A549 (cell line): ENCODE measurements around the gene MARCHF10. TPM values are rescaled to one million over a fixed set of nuclear protein-coding genes. Genes with fewer than 3 reads are reported as not detected.
A peak's percentile ranks its signal among the peaks of the same experiment; 100 is the strongest.

Experiments
- ATAC-seq, 2 experiments: fragments of 200-7000 bp in 1 of 2; fragments of >200 bp in 1 of 2; cut with Nextera tagmentation in 1 of 2; cut with Tn5 transposase in 1 of 2; 3 replicates each; pipeline versions ENCODE4 v1.8.0 to v1.9.1; 2018 to 2020; ENCODE audit warnings: mild to moderate bottlenecking in 1 of 2, moderate library complexity in 1 of 2
- CTCF ChIA-PET: fragments of 300-600 bp; sonication (Branson Sonifier 250); formaldehyde crosslinking; extraction: SDS; loops from one replicate; lab custom pipeline; 2021; ENCODE audit warnings: antibody characterized with exemption, inconsistent platforms; lab: Yijun Ruan, JAX
- POLR2A ChIA-PET: fragments of 350-600 bp; formaldehyde crosslinking; extraction: SDS; loops from one replicate; lab custom pipeline; 2021; ENCODE audit warnings: antibody characterized with exemption, inconsistent platforms; lab: Yijun Ruan, JAX
- DNase-seq, 2 experiments: peaks; one replicate each; pipeline versions ENCODE4 v3.0.0 to v3.0.0-alpha.2; 2011 to 2016; ENCODE audit warnings: low read depth in 1 of 2, low spot score in 1 of 2
- FAIRE-seq: peaks from 2 replicates; lab custom pipeline; 2011; peaks lifted over from hg19 to GRCh38; lab: Jason Lieb, UNC
- H3K27ac ChIP-seq, 2 experiments: fragments of >200 bp; sonication (Bioruptor Twin); formaldehyde crosslinking; 3 replicates each; pipeline ENCODE4 v1.5.1; 2016 to 2017
- H3K4me1 ChIP-seq: fragments of >200 bp; sonication (Bioruptor Twin); formaldehyde crosslinking; 3 replicates; pipeline ENCODE4 v1.6.1; 2016
- H3K4me2 ChIP-seq: fragments of >200 bp; sonication (Bioruptor Twin); formaldehyde crosslinking; 3 replicates; pipeline ENCODE4 v1.6.1; 2016
- H3K4me3 ChIP-seq: fragments of >200 bp; sonication (Bioruptor Twin); formaldehyde crosslinking; 3 replicates; pipeline ENCODE4 v1.5.1; 2016
- H3K9me3 ChIP-seq: fragments of >200 bp; sonication (Bioruptor Twin); formaldehyde crosslinking; 3 replicates; pipeline ENCODE4 v1.6.1; 2016
- ATOH8 ChIP-seq: fragments of 250-450 bp; sonication (Bioruptor Pico); IDR thresholded peaks from 2 replicates; pipeline ENCODE4 v1.5.0; 2020; ENCODE audit warnings: low read depth, mild to moderate bottlenecking, moderate library complexity
- CBX2 ChIP-seq: fragments of 200-600 bp; sonication (generic); IDR thresholded peaks from 2 replicates; pipeline ENCODE4 v1.6.1; 2016; ENCODE audit warnings: low read depth, mild to moderate bottlenecking, borderline replicate concordance
- CBX8 ChIP-seq: fragments of 200-600 bp; sonication (generic); IDR thresholded peaks from 2 replicates; pipeline ENCODE4 v1.6.1; 2016
- CHD2 ChIP-seq: fragments of 150-350 bp; IDR thresholded peaks from 2 replicates; pipeline ENCODE4 v1.6.1; 2014; ENCODE audit warnings: low read length; ENCODE audit not compliant: partially characterized antibody
- CHD4 ChIP-seq: fragments of 200-600 bp; sonication (generic); IDR thresholded peaks from 2 replicates; pipeline ENCODE4 v1.6.1; 2016; ENCODE audit warnings: antibody characterized with exemption, mild to moderate bottlenecking, borderline replicate concordance
- EHF ChIP-seq: fragments of 250-450 bp; sonication (Bioruptor Pico); IDR thresholded peaks from 2 replicates; pipeline ENCODE4 v1.5.0; 2020; ENCODE audit warnings: mild to moderate bottlenecking
- EP300 ChIP-seq, 2 experiments: fragments of >200 bp; sonication (Bioruptor Twin); formaldehyde crosslinking; IDR thresholded peaks; 2 replicates in 1 of 2; 3 replicates in 1 of 2; pipeline ENCODE4 v1.6.1; 2016 to 2017
- FOSB ChIP-seq: fragments of 250-450 bp; sonication (Bioruptor Pico); IDR thresholded peaks from 2 replicates; pipeline ENCODE4 v1.5.0; 2020; ENCODE audit warnings: mild to moderate bottlenecking, moderate library complexity
- FOSL2 ChIP-seq, 2 experiments: fragments of 450-650 bp in 1 of 2; fragments of >200 bp in 1 of 2; sonication (Bioruptor Twin) in 1 of 2; formaldehyde crosslinking; IDR thresholded peaks; 2 replicates each; pipeline versions ENCODE4 v1.5.0 to v1.6.1; 2016 to 2020; ENCODE audit warnings: mild to moderate bottlenecking in 1 of 2, moderate library complexity in 1 of 2
- GATA3 ChIP-seq: IDR thresholded peaks from 2 replicates; pipeline ENCODE4 v1.6.1; 2012; ENCODE audit warnings: borderline replicate concordance
- HEYL ChIP-seq: fragments of 250-450 bp; sonication (Bioruptor Pico); IDR thresholded peaks from 2 replicates; pipeline ENCODE4 v1.8.0; 2021; ENCODE audit warnings: mild to moderate bottlenecking, moderate library complexity
- HOXB13 ChIP-seq: fragments of 250-450 bp; sonication (Bioruptor Pico); IDR thresholded peaks from 2 replicates; pipeline ENCODE4 v1.5.0; 2020; ENCODE audit warnings: low read depth, mild to moderate bottlenecking, moderate library complexity
- HOXB5 ChIP-seq: fragments of 250-450 bp; sonication (Bioruptor Pico); IDR thresholded peaks from 2 replicates; pipeline ENCODE4 v1.5.0; 2020; ENCODE audit warnings: mild to moderate bottlenecking, moderate library complexity
- JUN ChIP-seq, 2 experiments: fragments of >200 bp; sonication (Bioruptor Twin); formaldehyde crosslinking; IDR thresholded peaks; 2 replicates in 1 of 2; 3 replicates in 1 of 2; pipeline ENCODE4 v1.6.1; 2016 to 2017
- JUNB ChIP-seq: fragments of >200 bp; sonication (Bioruptor Twin); formaldehyde crosslinking; IDR thresholded peaks from 2 replicates; pipeline ENCODE4 v1.6.1; 2016
- KDM5A ChIP-seq: fragments of 200-600 bp; sonication (generic); IDR thresholded peaks from 2 replicates; pipeline ENCODE4 v1.6.1; 2016; ENCODE audit warnings: antibody characterized with exemption, mild to moderate bottlenecking
- MAFK ChIP-seq: fragments of 450-650 bp; IDR thresholded peaks from 2 replicates; pipeline ENCODE4 v1.6.1; 2014; ENCODE audit not compliant: partially characterized antibody
- MAZ ChIP-seq: fragments of 150-350 bp; IDR thresholded peaks from 2 replicates; pipeline ENCODE4 v1.6.1; 2014; ENCODE audit warnings: antibody characterized with exemption, low read depth, low read length, borderline replicate concordance
- NPAS2 ChIP-seq: fragments of 250-450 bp; sonication (Bioruptor Pico); IDR thresholded peaks from 2 replicates; pipeline ENCODE4 v1.8.0; 2022; ENCODE audit warnings: mild to moderate bottlenecking, moderate library complexity, borderline replicate concordance
- NR3C1 ChIP-seq: fragments of >200 bp; sonication (Bioruptor Twin); formaldehyde crosslinking; IDR thresholded peaks from 3 replicates; pipeline ENCODE4 v1.6.1; 2017
- PBX3 ChIP-seq: IDR thresholded peaks from 2 replicates; pipeline ENCODE4 v1.6.1; 2012
- RAD21 ChIP-seq, 2 experiments: fragments of >200 bp in 1 of 2; sonication (Bioruptor Twin) in 1 of 2; formaldehyde crosslinking in 1 of 2; IDR thresholded peaks in 1 of 2; conservative IDR thresholded peaks in 1 of 2; 2 replicates in 1 of 2; 3 replicates in 1 of 2; pipeline ENCODE4 v1.6.1; 2012 to 2018; ENCODE audit warnings: inconsistent platforms in 1 of 2
- RCOR1 ChIP-seq: fragments of 150-350 bp; IDR thresholded peaks from 2 replicates; pipeline ENCODE4 v1.6.1; 2014; ENCODE audit warnings: antibody characterized with exemption, low read length, low read depth
- RNF2 ChIP-seq: fragments of 200-600 bp; sonication (generic); IDR thresholded peaks from 2 replicates; pipeline ENCODE4 v1.6.1; 2016; ENCODE audit warnings: low read depth, mild to moderate bottlenecking, antibody characterized with exemption, moderate library complexity, borderline replicate concordance
- TFCP2L1 ChIP-seq: fragments of 250-450 bp; sonication (Bioruptor Pico); IDR thresholded peaks from 2 replicates; pipeline ENCODE4 v1.5.0; 2021; ENCODE audit warnings: mild to moderate bottlenecking
- WGBS: methylation state at CpG from one replicate; pipeline ENCODE4 v1.1.6; 2017; ENCODE audit errors: missing lambda C conversion rate; 5-methylcytosine and 5-hydroxymethylcytosine counted together
- polyA plus RNA-seq, 4 experiments: library from polyadenylated mRNA; depleted of rRNA in 3 of 4; stranded (reverse); fragments of >200 nt; fragmentation: RNase III in 1 of 4; extraction: RNeasy Plus Mini Kit Qiagen cat#74134 plus additional on column Dnase treatment in 1 of 4; gene quantifications; 2 replicates in 3 of 4; 3 replicates in 1 of 4; pipeline ENCODE4 v1.2.3, GENCODE V29; 2011 to 2017
- TF ChIP-seq, protein P1 (sequence below): fragments of >200 bp; sonication (Bioruptor Twin); formaldehyde crosslinking; IDR thresholded peaks from 3 replicates; pipeline ENCODE4 v1.6.1; 2016
- TF ChIP-seq, protein P2 (sequence below): IDR thresholded peaks from 2 replicates; pipeline ENCODE4 v1.6.1; 2012; ENCODE audit warnings: low read depth, borderline replicate concordance
- TF ChIP-seq, protein P3 (sequence below): IDR thresholded peaks from 2 replicates; pipeline ENCODE4 v1.6.1; 2012

The MARCHF10 gene
- polyA plus RNA-seq, 2 of the 4 experiments (the other 2 are of a cell fraction): 0.43 to 0.57 TPM

DNA sequence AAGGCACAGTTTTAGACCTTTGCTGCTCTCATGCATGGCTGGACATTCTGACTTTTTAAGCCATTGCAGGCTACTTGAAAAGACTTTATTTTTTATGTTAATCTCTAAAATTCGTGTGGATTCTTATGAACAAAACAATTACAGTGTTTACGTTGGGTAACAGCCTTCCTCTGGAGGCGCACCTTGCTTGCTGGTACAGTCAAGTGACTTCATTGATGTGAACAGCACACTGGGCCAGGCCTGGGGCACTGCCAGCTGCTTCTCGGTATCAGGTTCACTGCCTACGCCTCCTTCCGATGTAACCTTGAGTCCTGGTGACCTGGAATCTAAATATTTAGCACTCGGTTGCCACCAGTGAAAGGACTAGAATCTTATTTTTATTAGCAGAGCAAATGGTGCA, 27.8 kb downstream of the MARCHF10 start:
- peak overlapping the region; percentile 66; the same call in 2 of the 3 replicates for H3K4me2 ChIP-seq
- no peak for FAIRE-seq

DNA sequence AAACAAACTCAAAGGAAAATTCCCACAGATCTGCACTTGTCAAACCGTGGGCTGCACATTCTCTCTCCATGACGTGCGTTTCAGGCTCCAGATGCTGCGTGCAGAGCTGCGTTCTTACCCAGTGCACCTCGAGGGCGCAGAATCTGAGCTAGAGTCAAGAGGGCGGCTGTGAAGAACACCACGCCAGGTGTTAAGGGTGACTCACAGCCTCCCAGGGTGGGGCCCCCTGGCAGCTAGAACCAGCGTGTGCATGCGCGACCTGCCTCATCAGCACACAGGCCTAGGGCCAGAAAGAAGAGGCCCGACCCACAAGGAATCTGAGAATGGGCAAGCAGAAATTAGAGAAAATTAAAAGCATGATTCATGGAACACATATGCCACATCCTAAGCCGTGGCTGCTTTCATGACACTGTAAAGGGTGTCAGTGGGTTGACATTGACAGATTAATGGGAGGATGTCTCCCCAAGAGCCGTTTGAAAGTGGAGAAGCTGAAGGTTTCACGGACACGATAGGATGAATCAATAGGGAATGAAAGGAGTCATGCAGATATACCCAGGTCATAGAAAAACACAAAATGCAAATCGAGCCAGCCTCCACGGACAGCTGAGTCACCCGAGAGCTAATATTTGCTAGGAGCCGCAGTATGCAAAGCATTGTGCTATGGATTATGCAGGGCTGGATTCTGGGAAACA, 29.0 kb downstream of the MARCHF10 start:
- H3K27ac ChIP-seq: peak overlapping the region; percentile 75 to 85
- FAIRE-seq: peak; percentile 74
- no peak overlapping the region for H3K4me3 ChIP-seq
- peaks cover 44% of the 10 kb centered on the region for H3K4me1 ChIP-seq
- ChIA-PET POLR2A (interaction anchor here (0.6 to 2.8 kb wide), 7 partner anchors 12 to 189 kb away, joined by 3 to 14 read pairs (median 4); partner anchors contain the start of gene TANC2), CTCF (interaction anchor here (0.6 to 2.6 kb wide), 16 partner anchors 12 to 635 kb away, joined by 3 to 12 read pairs (median 4); partner anchors contain the start of gene TANC2)
- peak; percentile 68 to 92 for DNase-seq
- 8% methylated on average over 21 of the region's 21 CpGs for WGBS
- peaks cover 10% of the 10 kb centered on the region; the same call in 2 of the 3 replicates for H3K9me3 ChIP-seq
- H3K4me2 ChIP-seq: peak overlapping the region; percentile 66
- peak; percentile 89 to 91 for ATAC-seq
- TF ChIP-seq RNF2 (no peak), RCOR1 (no peak), JUNB (peak; percentile 60), CHD2 (no peak), EP300 (IDR thresholded peaks at IDR 0.05) (peak in 1 of 2 experiments; percentile 47; a peak in 1 of 5 replicates), FOSL2 (IDR thresholded peaks at IDR 0.05) (peak; percentile 64), FOSL2 (CRISPR knock-in tag; IDR thresholded peaks at IDR 0.05) (peak; percentile 88), RAD21 (conservative IDR thresholded peaks at IDR 0.05 in 1 of 2, IDR thresholded peaks at IDR 0.05 in 1 of 2) (peak in 1 of 2 experiments; percentile 14; a peak in 1 of 5 replicates), EHF (no peak; the same call in 1 of the 2 replicates), NPAS2 (CRISPR knock-in tag) (no peak), MAFK (peak; percentile 58), TFCP2L1 (0 out of 2 replicates have a peak, but pooled peaks have one; percentile 19), GATA3 (peak; percentile 61; the same call in 1 of the 2 replicates), ATOH8 (CRISPR knock-in tag) (0 out of 2 replicates have a peak, but pooled peaks have one; percentile 59), CHD4 (no peak), FOSB (no peak; the same call in 1 of the 2 replicates), HOXB5 (peak; percentile 34; the same call in 1 of the 2 replicates), HOXB13 (CRISPR knock-in tag) (peak; percentile 53; the same call in 1 of the 2 replicates), PBX3 (peak; percentile 15; the same call in 1 of the 2 replicates), JUN (IDR thresholded peaks at IDR 0.05) (peak; percentile 27 to 61; a peak in 3 of 5 replicates)
- TF ChIP-seq, protein P1, sequence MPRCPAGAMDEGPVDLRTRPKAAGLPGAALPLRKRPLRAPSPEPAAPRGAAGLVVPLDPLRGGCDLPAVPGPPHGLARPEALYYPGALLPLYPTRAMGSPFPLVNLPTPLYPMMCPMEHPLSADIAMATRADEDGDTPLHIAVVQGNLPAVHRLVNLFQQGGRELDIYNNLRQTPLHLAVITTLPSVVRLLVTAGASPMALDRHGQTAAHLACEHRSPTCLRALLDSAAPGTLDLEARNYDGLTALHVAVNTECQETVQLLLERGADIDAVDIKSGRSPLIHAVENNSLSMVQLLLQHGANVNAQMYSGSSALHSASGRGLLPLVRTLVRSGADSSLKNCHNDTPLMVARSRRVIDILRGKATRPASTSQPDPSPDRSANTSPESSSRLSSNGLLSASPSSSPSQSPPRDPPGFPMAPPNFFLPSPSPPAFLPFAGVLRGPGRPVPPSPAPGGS: no peak
- TF ChIP-seq, protein P2, sequence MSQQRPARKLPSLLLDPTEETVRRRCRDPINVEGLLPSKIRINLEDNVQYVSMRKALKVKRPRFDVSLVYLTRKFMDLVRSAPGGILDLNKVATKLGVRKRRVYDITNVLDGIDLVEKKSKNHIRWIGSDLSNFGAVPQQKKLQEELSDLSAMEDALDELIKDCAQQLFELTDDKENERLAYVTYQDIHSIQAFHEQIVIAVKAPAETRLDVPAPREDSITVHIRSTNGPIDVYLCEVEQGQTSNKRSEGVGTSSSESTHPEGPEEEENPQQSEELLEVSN: peak; percentile 86
- TF ChIP-seq, protein P3, sequence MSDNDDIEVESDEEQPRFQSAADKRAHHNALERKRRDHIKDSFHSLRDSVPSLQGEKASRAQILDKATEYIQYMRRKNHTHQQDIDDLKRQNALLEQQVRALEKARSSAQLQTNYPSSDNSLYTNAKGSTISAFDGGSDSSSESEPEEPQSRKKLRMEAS: peak; percentile 96

More for the DNA sequence above, 27.8 kb downstream of the MARCHF10 start:
- Histone ChIP-seq H3K9me3 (peaks cover 10% of the 10 kb centered on the region; the same call in 2 of the 3 replicates), H3K27ac (peak overlapping the region; percentile 75 to 85), H3K4me1 (peaks cover 44% of the 10 kb centered on the region), H3K4me3 (no peak overlapping the region)
- ATAC-seq (no peak), DNase-seq (no peak)
- POLR2A ChIA-PET: no interaction called here
- no peak for TF ChIP-seq CHD4
- no peak for TF ChIP-seq FOSL2 (IDR thresholded peaks at IDR 0.05)
- TF ChIP-seq FOSL2 (CRISPR knock-in tag; IDR thresholded peaks at IDR 0.05): no peak
- TF ChIP-seq CBX2: no peak
- TF ChIP-seq HEYL (CRISPR knock-in tag): no peak
- TF ChIP-seq NR3C1: no peak
- TF ChIP-seq MAZ: no peak
- no peak for TF ChIP-seq CBX8
- no peak for TF ChIP-seq KDM5A
- WGBS: 85% methylated on average over 7 of the region's 7 CpGs
- CTCF ChIA-PET: interaction anchor here (1.5 to 2.6 kb wide), 5 partner anchors 24 to 188 kb away, joined by 7 to 12 read pairs (median 10); partner anchors contain the start of gene TANC2
